K562 (cell line): ENCODE results near the gene ZNF844. TPM values are rescaled to one million over a fixed set of nuclear protein-coding genes. Genes with fewer than 3 reads are reported as not detected.
"Not testable (repeated sequence)": the region's sequence is repeated elsewhere in the genome, so short reads cannot be mapped to it uniquely, and the experiment has no call there.

Source experiments
- ATAC-seq: fragments of 200-7000 bp; cut with Tn5 transposase; 3 replicates; pipeline ENCODE4 v1.9.1; 2020; ENCODE audit warnings: moderate library complexity
- BruUV-seq: library from RNA; stranded (reverse); fragments of 400-500 nt; replicated peaks from 2 replicates; lab custom pipeline; 2021; lab: Mats Ljungman, UMichigan
- CTCF ChIA-PET: fragments of 300-600 bp; formaldehyde crosslinking; extraction: SDS; loops from one replicate; lab custom pipeline; 2021; ENCODE audit warnings: low intra/inter-chr PET ratio; lab: Yijun Ruan, JAX
- POLR2A ChIA-PET: fragments of 300-600, 350-650 bp; sonication (Branson Sonifier 250); formaldehyde crosslinking; extraction: SDS; loops from one replicate; lab custom pipeline; 2021; ENCODE audit warnings: antibody characterized with exemption, inconsistent platforms; lab: Yijun Ruan, JAX
- DNase-seq, 4 experiments: peaks; one replicate each; pipeline versions ENCODE4 v3.0.0 to v3.0.0-alpha.2; 2011 to 2018; ENCODE audit warnings: low spot score in 3 of 4, mixed read lengths in 3 of 4; ENCODE audit errors: extremely low read depth in 1 of 4
- FAIRE-seq: peaks from 2 replicates; lab custom pipeline; 2011; peaks lifted over from hg19 to GRCh38; lab: Jason Lieb, UNC
- H2AFZ ChIP-seq: 2 replicates; pipeline ENCODE4 v1.6.0; 2011; ENCODE audit warnings: low read depth, low read length, control low read depth, inconsistent platforms
- H3K27ac ChIP-seq: fragments of 200-600 bp; 3 replicates; pipeline ENCODE4 v1.8.0; 2011; ENCODE audit warnings: low read depth, mild to moderate bottlenecking, control low read depth, inconsistent platforms, low read length, moderate library complexity, mixed read lengths; ENCODE audit errors: extremely low read depth
- H3K27me3 ChIP-seq, 2 experiments: fragments of 300-600 bp in 1 of 2; 2 replicates in 1 of 2; 3 replicates in 1 of 2; pipeline versions ENCODE4 v1.6.0 to v1.8.0; 2011; ENCODE audit warnings: inconsistent platforms in 2 of 2, low read length in 2 of 2, mild to moderate bottlenecking in 1 of 2, mixed read lengths in 1 of 2, moderate library complexity in 1 of 2; ENCODE audit not compliant: control insufficient read depth in 2 of 2, insufficient read depth in 2 of 2
- H3K36me3 ChIP-seq: fragments of 300-600 bp; 3 replicates; pipeline ENCODE4 v1.8.0; 2011; ENCODE audit warnings: mild to moderate bottlenecking, low read length, inconsistent platforms; ENCODE audit not compliant: control insufficient read depth, insufficient read depth
- H3K4me1 ChIP-seq, 2 experiments: fragments of 200-600 bp in 1 of 2; replicated peaks in 1 of 2; 2 replicates in 1 of 2; 3 replicates in 1 of 2; pipeline versions ENCODE4 v1.5.1 to v1.8.0; 2011; ENCODE audit warnings: inconsistent platforms in 2 of 2, low read length in 2 of 2, mild to moderate bottlenecking in 1 of 2, mixed read lengths in 1 of 2, moderate library complexity in 1 of 2; ENCODE audit not compliant: control insufficient read depth in 2 of 2, insufficient read depth in 2 of 2
- H3K4me2 ChIP-seq: 2 replicates; pipeline ENCODE4 v1.6.1; 2011; ENCODE audit warnings: low read length, control low read depth, inconsistent platforms, mixed read lengths; ENCODE audit not compliant: insufficient read depth
- H3K4me3 ChIP-seq: fragments of 200-600 bp; sonication (generic), shearing (Covaris generic); 2 replicates; pipeline ENCODE4 v1.5.1; 2016; ENCODE audit warnings: control low read depth, inconsistent platforms
- H3K79me2 ChIP-seq: fragments of 200-600 bp; 3 replicates; pipeline ENCODE4 v1.8.0; 2011; ENCODE audit warnings: low read length, inconsistent platforms; ENCODE audit not compliant: control insufficient read depth, insufficient read depth
- H3K9ac ChIP-seq, 2 experiments: 2 replicates each; pipeline versions ENCODE4 v1.6.0 to v1.6.1; 2011; ENCODE audit warnings: low read depth in 2 of 2, low read length in 2 of 2, control low read depth in 1 of 2, inconsistent platforms in 1 of 2, mild to moderate bottlenecking in 1 of 2, mixed read lengths in 1 of 2; ENCODE audit not compliant: insufficient read depth in 1 of 2
- H3K9me1 ChIP-seq: one replicate; pipeline ENCODE4 v1.6.0; 2011; ENCODE audit warnings: inconsistent platforms, mild to moderate bottlenecking, low read length, moderate library complexity; ENCODE audit not compliant: control insufficient read depth, insufficient read depth
- H3K9me3 ChIP-seq: replicated peaks from 2 replicates; pipeline ENCODE4 v1.5.1; 2011; ENCODE audit warnings: low read depth, low read length, inconsistent platforms; ENCODE audit not compliant: control insufficient read depth, insufficient read depth
- H4K20me1 ChIP-seq: replicated peaks from 2 replicates; pipeline ENCODE4 v1.6.1; 2011; ENCODE audit warnings: low read length, inconsistent platforms, mixed read lengths; ENCODE audit not compliant: control insufficient read depth, insufficient read depth
- DNMT1 ChIP-seq: fragments of 450-650 bp; IDR thresholded peaks from 2 replicates; pipeline ENCODE4 v1.6.1; 2016; ENCODE audit warnings: antibody characterized with exemption, mild to moderate bottlenecking
- FOXK2 ChIP-seq, 2 experiments: fragments of 450-650 bp; IDR thresholded peaks in 1 of 2; conservative IDR thresholded peaks in 1 of 2; 2 replicates each; pipeline ENCODE4 v1.6.1; 2016; ENCODE audit warnings: low read depth in 2 of 2, mild to moderate bottlenecking in 1 of 2
- NFIC ChIP-seq: fragments of 450-650 bp; IDR thresholded peaks from 2 replicates; pipeline ENCODE4 v1.6.1; 2017; ENCODE audit warnings: mild to moderate bottlenecking, inconsistent platforms
- PPARD ChIP-seq: fragments of 250-450 bp; sonication (Bioruptor Pico); IDR thresholded peaks from 2 replicates; pipeline ENCODE4 v1.8.0; 2022; ENCODE audit warnings: inconsistent platforms, mild to moderate bottlenecking, moderate library complexity
- RBFOX2 ChIP-seq: fragments of 200-400 bp; formaldehyde crosslinking; IDR thresholded peaks from 2 replicates; pipeline ENCODE4 v1.6.1; 2017; ENCODE audit warnings: low read depth, mild to moderate bottlenecking, low read length, moderate library complexity
- RBM25 ChIP-seq: fragments of 200-400 bp; formaldehyde crosslinking; IDR thresholded peaks from 2 replicates; pipeline ENCODE4 v1.6.1; 2018; ENCODE audit warnings: low read length, low read depth, moderate library complexity; ENCODE audit not compliant: severe bottlenecking
- ZNF143 ChIP-seq: sonication (generic); formaldehyde crosslinking; IDR thresholded peaks from 2 replicates; pipeline ENCODE4 v1.9.0; 2022; ENCODE audit warnings: mild to moderate bottlenecking, missing genetic modification reagents
- ZNF274 ChIP-seq: IDR thresholded peaks from 2 replicates; pipeline ENCODE4 v1.6.1; 2011; ENCODE audit warnings: low read depth, mild to moderate bottlenecking, low read length, moderate library complexity, borderline replicate concordance
- ZNF354B ChIP-seq: fragments of 250-450 bp; sonication (Bioruptor Pico); IDR thresholded peaks from 2 replicates; pipeline ENCODE4 v1.4.0; 2020
- ZNF76 ChIP-seq: fragments of 250-450 bp; sonication (Bioruptor Pico); IDR thresholded peaks from 2 replicates; pipeline ENCODE4 v1.4.0; 2020; ENCODE audit warnings: mild to moderate bottlenecking, moderate library complexity, borderline replicate concordance
- WGBS: fragments of 100-300 bp; shearing (Covaris generic); methylation state at CpG from one replicate; pipeline ENCODE4 v1.1.6; 2016; ENCODE audit warnings: low coverage, mixed read lengths; ENCODE audit not compliant: insufficient coverage; ENCODE audit errors: missing lambda C conversion rate; 5-methylcytosine and 5-hydroxymethylcytosine counted together
- in situ Hi-C: fragments of 300-500 bp; cut with MboI; formaldehyde crosslinking; loops from 4 replicates; pipeline ENCODE4 v1.15.0; 2018; ENCODE audit warnings: inconsistent platforms, mixed read lengths
- intact Hi-C: fragments of 100-400 bp; cut with micrococcal nuclease; formaldehyde crosslinking; loops from 2 replicates; pipeline ENCODE4 v1.14.2; 2022
- polyA plus RNA-seq, 8 experiments: library from polyadenylated mRNA; depleted of rRNA in 4 of 8; stranded (reverse) in 5 of 8; unstranded in 3 of 8; fragments of >200 nt; fragmentation: Nextera tagmentation in 2 of 8; fragmentation: Illumina TruSeq in 1 of 8; extraction: Ambion mirVana in 2 of 8; extraction: Trizol in 1 of 8; gene quantifications; 2 replicates each; pipeline versions ENCODE4 v1.2.1 to v1.2.3, GENCODE V29; 2011 to 2014; ENCODE audit warnings: inconsistent platforms in 1 of 8, missing spikeins in 1 of 8
- total RNA-seq, 7 experiments: library from RNA; depleted of rRNA in 6 of 7; stranded (reverse); fragments of >200 nt in 6 of 7; fragmentation: Illumina TruSeq in 2 of 7; extraction: Trizol in 2 of 7; gene quantifications; 2 replicates each; pipeline versions ENCODE4 v1.2.1 to v1.2.3, GENCODE V29; 2011 to 2021; ENCODE audit warnings: low replicate concordance in 1 of 7

ZNF844 gene
- total and polyA plus RNA-seq, 9 of the 15 experiments (the other 6 are each of a cell fraction or from before 2014, with no cell fraction given), result 0.80 to 4.5 (median 2.2) TPM

DNA sequence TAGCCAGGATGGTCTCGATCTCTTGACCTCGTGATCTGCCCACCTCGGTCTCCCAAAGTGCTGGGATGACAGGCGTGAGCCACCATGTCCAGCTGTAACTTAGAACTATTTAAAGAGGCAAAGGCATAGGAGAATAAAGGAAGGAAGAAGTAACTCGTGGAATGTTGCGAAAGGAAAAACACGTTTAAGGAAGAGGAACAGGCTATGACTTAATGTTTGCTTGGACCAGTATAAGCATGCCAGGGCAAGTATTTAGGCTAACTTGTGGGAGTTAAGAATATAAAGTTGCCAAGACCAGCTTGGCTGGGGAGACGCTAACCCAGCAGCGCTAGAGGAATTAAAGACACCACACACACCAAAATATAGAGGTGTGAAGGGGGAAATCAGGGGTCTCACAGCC is 33.5 kb downstream of the ZNF844 start:
- FAIRE-seq (no peak), DNase-seq (no peak), ATAC-seq (no peak)
- TF ChIP-seq PPARD (CRISPR knock-in tag) (no peak), ZNF274 (no peak), RBM25 (no peak), NFIC (no peak), RBFOX2 (no peak), DNMT1 (no peak), ZNF76 (CRISPR knock-in tag) (no peak), ZNF143 (CRISPR knock-in tag) (no peak), FOXK2 (conservative IDR thresholded peaks at IDR 0.05 in 1 of 2, IDR thresholded peaks at IDR 0.05 in 1 of 2; ENCODE audit: low read depth in 2 of 2) (no peak), ZNF354B (CRISPR knock-in tag) (no peak)
- ChIA-PET POLR2A (no interaction called here), CTCF (no interaction called here)
- intact Hi-C loops, result no loop called here
- Histone ChIP-seq H4K20me1 (no peaks in the 10 kb centered on the region), H3K27me3 (no peaks in the 10 kb centered on the region), H3K9ac (no peak overlapping the region), H3K9me1 (no peaks in the 10 kb centered on the region), H3K4me3 (no peak overlapping the region), H3K4me1 (peaks cover 0 to 3% of the 10 kb centered on the region in 2 experiments; a peak in 1 of 5 replicates), H3K4me2 (no peak overlapping the region), H3K9me3 (peaks cover 2% of the 10 kb centered on the region; the same call in 1 of the 2 replicates), H3K27ac (no peak overlapping the region), H3K36me3 (peaks cover 14% of the 10 kb centered on the region; the same call in 2 of the 3 replicates), H2AFZ (no peak overlapping the region), H3K79me2 (peaks cover 10% of the 10 kb centered on the region)
- in situ Hi-C loops, result no loop called here
- WGBS, result 50% methylated on average over 9 of the region's 9 CpGs
- no TSS peak for BruUV-seq

DNA sequence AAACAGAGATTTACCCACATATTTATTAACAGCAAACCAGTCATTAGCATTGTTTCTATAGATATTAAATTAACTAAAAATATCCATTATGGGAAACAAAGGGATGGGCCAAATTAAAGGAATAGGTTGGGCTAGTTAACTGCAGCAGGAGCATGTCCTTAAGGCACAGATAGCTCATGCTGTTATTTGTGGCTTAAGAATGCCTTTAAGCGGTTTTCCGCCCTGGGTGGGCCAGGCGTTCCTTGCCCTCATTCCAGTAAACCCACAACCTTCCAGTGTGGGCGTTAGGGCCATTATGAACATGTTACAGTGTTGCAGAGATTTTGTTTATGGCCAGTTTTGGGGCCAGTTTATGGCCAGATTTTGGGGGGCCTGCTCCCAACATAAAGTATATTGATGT is 39.4 kb downstream of the ZNF844 start:
- intact Hi-C loops, result not testable (repeated sequence)

More for the DNA sequence above, 39.4 kb downstream of the ZNF844 start:
- H4K20me1 ChIP-seq, H3K9ac ChIP-seq, H3K4me3 ChIP-seq, H2AFZ ChIP-seq, POLR2A ChIA-PET, BruUV-seq, CTCF ChIA-PET, H3K4me1 ChIP-seq, in situ Hi-C loops, FAIRE-seq, H3K27me3 ChIP-seq, H3K9me1 ChIP-seq, ATAC-seq, DNase-seq, H3K4me2 ChIP-seq, H3K79me2 ChIP-seq, H3K36me3 ChIP-seq, H3K27ac ChIP-seq, H3K9me3 ChIP-seq: not testable (repeated sequence)
- WGBS, result 53% methylated on average over 4 of the region's 4 CpGs
